Mucosa of gallbladder (tissue), 1 donor: ENCODE results near the gene TECR. TPM values are rescaled to one million over a fixed set of nuclear protein-coding genes. Genes with fewer than 3 reads are reported as not detected.
"Not testable (repeated sequence)": the region's sequence is repeated elsewhere in the genome, so short reads cannot be mapped to it uniquely, and the experiment has no call there.

Source experiments
- DNase-seq: peaks from one replicate; pipeline ENCODE4 v3.0.0-alpha.2; 2020; ENCODE audit warnings: low spot score
- total RNA-seq: library from RNA; stranded (reverse); gene quantifications from one replicate; pipeline ENCODE4 v1.2.1, GENCODE V29; 2021
- donor health status: DM: no; HTN: no; CAD: no.

The TECR gene
- total RNA-seq, 1 donor from 2014 or later: 149 TPM

- no peak for DNase-seq
Observed at GRCh38 chr19:14560776-14561108, 31.3 kb downstream of the TECR start.

DNA sequence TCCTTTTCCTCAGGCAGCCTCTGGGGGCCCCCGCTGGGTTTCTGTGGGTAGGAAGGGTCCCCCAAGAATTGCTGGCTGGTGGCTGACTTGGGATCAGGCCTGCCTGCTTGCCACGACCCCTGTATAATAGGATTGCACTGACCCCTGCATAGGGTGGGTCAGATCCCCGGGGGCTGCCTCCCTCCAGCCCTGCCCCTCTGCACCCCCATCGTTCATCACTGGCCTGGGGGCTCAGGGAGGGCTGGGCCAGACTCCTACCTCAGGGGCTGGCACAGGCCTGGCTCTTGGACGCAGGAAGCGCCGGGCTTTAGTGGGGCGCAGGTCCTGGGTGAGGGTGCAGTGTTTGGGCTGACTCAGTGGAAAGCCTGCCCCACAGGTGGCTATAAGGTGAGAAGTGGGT, 31.9 kb downstream of the TECR start:
- DNase-seq: no peak

DNA sequence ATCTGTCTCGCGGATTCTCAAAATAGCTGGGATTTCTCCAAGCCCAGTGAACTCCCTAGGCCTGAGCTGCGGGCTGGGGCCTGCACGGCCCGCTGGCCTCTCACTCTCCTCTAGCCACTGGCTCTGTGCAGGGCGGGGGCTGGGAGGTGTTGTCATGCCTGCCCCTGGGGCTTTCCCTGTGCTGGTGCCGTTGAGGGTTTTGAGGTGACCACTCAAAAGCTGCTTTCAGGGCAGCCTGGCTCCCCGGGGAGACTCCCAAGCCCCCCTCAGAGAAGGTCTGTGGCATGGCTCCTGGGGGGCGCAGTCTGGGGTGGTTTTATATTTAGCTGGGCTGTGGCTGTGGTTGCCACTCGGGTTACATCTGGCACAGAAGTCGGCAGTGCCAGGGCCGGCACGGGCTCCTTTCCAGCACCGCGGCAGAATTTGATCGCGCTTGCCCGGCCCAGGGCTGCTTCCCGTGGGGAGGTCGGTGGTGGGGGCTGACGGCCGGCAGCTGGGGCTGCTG, 32.5 kb downstream of the TECR start:
- DNase-seq: no peak

DNA sequence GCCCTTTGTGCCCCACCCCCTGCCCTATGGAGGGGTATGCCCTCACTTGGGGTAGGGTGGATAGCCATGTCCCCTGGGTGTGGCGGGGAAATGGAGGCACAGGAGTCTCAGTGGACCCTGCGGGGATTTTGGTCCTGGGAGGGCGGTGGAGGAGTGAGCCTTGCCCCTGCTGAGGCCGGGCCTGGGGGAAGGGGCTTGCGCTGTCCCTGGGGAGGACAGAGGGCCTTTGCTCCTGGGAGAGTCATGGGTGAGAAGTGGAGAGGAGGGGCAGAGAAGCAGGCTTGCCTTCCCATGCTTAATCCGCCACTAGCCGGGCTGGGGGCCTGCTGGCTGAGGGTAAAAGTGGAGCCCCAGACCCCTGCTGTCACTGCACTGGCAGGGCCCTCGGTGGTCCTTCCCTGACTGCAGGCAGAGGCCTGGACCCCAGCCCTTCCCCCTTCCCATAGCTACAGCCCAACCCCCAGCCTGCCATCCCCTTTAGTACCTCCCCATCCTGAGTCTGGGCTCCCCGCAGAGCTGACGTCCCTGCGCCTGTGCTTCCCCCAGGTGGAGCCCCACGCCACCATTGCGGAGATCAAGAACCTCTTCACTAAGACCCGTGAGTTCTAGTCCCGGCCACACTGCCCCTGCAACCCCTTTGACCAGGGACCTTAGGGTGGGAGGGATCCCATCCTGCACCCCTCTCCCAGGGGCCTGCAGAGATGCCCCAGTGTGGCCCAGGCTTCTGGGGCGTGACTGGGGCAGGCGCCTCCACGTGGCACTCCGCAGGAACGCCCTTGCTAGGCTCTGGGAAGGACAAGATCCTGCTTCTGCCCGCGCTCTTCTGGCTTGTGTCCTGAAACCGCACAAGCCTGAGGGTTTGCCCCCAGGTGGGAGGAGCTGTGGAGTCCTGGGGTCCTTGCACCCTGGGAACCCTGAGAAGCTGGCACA, 33.5 kb downstream of the TECR start:
- no peak for DNase-seq

GRCh38 chr19:14563590-14563926, 34.2 kb downstream of the TECR start:
- no peak for DNase-seq

DNA sequence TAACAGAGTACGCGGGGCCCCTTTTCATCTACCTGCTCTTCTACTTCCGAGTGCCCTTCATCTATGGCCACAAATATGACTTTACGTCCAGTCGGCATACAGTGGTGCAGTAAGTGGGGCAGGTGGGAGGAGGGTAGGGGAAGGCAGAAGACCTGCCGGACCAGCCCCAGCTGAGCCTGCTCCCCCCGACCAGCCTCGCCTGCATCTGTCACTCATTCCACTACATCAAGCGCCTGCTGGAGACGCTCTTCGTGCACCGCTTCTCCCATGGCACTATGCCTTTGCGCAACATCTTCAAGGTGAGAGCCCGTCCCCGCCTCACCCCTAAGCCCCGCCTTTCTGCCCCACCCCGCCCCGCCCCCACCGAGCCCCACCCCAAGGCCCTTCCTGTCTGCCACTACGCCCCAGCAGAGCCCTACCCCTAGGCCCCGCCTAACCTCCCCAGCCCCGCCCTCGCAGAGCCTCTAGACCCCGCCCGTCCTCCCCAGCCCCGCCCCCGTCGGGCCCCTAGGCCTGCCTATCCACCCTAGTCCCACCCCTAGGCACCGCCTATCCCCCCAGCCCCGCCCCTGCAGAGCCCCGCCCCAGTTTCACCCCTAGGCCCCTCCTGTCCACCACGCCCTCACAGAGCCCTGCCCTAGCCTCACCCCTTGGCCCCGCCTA, 34.7 kb downstream of the TECR start:
- DNase-seq: no peak

DNA sequence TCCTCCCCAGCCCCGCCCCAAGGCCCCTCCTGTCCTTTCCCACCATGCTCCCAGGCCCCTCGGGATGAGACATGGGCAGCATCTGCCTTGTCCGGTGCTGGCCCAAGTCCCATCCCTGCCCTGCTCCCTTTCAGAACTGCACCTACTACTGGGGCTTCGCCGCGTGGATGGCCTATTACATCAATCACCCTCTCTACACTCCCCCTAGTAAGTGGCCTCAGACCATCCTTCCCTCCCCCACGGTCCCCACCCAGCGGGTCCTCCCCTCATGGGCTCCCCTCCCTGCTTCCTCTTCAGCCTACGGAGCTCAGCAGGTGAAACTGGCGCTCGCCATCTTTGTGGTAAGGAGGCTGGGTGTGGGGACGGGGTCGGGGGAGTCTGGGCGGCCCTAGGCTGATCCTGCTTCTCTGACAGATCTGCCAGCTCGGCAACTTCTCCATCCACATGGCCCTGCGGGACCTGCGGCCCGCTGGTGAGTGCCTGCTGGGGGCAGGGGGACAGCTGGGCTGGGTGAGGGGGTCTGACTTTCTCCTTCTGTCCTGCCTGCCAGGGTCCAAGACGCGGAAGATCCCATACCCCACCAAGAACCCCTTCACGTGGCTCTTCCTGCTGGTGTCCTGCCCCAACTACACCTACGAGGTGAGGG, 35.4 kb downstream of the TECR start:
- DNase-seq: not testable (repeated sequence)

DNA sequence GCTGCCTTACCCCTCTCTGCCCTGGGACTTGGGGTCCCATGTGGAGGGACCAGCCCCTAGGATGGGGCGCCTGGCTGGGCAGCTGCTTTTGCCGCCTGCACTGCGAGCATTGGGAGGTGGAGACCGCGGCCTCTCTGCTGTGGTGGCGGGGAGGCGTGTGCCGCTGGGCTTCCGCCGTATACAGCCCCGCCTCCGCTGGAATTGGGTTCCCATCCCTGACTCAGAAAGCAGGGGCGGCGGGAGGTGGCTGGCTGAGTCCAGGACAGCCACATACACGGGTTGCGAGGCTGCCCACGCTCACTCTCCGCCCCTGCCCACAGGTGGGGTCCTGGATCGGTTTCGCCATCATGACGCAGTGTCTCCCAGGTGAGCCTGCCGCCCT, 35.9 kb downstream of the TECR start:
- no peak for DNase-seq

GRCh38 chr19:14565765-14566711, 36.6 kb downstream of the TECR start:
- DNase-seq: no peak

DNA sequence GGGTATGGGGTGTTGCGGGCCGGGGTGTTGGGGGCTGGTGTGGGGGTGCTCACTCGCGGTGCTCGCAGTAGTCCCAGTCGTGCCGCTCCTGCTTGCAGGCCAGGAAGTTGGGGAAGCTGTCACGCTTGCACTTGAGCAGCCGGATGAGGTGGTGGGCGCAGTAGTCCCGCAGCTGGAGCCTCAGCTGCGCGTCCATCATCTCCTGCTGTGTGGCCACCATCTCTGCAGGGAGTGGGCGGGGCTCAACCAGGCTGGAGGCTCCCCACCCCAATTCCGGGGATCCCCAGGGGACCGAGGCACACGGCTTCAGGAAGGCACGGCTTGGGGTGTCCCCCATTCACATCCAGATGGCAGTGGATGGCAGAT, 37.3 kb downstream of the TECR start:
- DNase-seq: no peak

DNA sequence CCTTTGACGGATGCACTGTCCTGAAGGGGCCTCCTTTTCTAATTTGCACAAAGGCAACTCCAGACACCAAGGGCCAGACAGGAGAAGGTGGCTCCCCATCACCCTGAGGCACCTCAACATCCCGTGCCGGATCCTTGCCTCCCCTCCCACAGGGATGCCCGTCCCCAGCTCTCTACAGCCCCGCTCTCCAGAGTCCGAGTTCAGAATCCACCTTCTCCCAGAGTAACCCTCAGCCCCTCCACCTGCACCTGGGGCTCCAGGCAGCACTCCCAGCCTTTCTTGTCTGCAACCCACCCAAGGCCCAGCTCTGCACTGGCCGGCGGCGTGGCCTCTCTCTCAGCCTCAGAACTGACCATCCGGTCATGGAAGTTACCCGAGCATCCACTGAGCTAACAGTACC, 37.7 kb downstream of the TECR start:
- DNase-seq: no peak

- no peak for DNase-seq
Observed at GRCh38 chr19:14570864-14571527, 41.6 kb downstream of the TECR start.

DNA sequence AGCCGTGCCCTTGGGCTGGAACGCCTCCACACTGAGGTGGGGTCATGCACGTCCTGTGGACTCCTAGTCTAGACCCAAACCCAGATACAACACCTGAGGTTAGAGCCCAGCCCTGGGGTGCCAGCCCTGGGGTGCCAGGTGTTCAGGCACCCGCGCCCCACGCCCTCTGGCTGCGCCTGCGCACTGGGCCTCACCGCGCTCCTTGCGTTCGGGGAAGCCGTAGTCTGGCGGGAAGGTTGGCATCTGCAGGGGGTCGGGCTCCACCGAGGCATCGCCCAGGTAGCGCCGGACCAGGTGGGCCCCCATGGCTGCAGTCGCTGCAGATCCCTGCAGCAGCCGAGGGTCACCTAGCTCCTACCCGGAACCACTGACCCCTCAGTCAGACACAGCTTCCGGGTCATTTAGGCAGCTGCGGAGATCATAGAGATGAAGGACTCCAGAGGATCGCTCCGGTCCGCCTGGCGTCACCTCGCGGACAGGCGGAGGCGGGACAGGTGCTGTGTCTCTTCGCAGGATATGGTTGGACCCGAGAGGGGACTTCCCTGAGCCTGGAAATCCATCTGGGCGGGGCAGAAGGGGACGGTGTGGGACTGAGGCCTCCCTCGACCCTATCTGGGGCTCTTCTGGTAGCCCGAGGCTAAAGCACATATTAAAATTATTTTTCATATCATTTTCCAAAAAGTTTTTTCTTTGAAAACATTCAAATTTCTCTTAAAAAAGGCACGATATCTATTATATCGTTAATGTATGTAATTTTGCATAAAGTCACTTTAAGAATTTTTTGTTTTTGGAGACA, 42.5 kb downstream of the TECR start, which contains the start of gene NDUFB7:
TSS of gene NDUFB7 (minus strand) at position 372 of the 796 bp plus-strand sequence. CDS start at position 306, 66 bp downstream.
- peak; percentile 91 for DNase-seq

DNA sequence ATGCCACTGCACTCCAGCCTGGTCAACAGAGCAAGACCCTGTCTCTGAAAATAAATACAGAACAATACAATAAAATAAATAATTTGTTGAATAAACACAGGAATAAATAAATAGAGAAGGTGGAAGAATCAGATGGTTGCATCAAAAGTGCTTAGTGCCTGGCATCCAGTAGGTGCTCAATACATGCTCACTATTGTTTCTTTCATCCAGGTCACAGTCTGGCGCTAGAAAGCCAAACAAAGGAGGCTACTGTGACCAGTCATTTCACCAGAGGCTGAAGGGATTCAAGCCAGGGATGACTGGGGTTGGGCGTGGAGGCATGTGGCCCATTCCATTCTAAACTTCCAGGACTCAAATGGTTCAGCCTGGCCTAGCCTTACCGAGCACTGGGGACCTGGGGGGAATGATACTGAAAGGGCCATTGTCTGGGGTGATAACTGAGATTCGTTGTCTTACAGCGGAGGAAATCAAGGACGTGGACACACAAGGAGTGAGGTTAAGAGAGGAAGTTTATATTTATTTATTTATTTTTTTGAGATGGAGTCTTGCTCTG, 46.1 kb downstream of the TECR start:
- DNase-seq: no peak

DNA sequence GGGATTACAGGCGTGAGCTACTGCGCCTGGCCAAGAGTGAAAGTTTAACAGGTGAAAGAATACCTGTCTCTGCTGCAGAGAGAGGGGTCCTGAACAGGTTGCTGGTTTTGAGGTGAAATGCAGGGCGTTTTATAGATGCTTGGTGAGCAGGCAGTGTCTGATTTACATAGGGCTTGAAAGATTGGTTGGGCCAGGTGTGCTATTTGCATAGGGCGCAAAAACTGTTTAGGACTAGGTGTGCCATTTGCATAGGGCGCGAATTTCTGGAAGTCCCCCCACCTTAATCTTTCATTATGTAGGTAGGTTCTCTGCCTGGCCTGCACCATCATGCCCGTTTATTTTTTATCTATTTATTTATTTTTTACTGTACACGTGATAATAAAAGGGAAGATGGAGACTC, 47.0 kb downstream of the TECR start:
- DNase-seq: no peak

GRCh38 chr19:14577264-14577663, 47.9 kb downstream of the TECR start:
- no peak for DNase-seq

- no peak for DNase-seq
Observed at GRCh38 chr19:14577885-14578427, 48.6 kb downstream of the TECR start.

DNA sequence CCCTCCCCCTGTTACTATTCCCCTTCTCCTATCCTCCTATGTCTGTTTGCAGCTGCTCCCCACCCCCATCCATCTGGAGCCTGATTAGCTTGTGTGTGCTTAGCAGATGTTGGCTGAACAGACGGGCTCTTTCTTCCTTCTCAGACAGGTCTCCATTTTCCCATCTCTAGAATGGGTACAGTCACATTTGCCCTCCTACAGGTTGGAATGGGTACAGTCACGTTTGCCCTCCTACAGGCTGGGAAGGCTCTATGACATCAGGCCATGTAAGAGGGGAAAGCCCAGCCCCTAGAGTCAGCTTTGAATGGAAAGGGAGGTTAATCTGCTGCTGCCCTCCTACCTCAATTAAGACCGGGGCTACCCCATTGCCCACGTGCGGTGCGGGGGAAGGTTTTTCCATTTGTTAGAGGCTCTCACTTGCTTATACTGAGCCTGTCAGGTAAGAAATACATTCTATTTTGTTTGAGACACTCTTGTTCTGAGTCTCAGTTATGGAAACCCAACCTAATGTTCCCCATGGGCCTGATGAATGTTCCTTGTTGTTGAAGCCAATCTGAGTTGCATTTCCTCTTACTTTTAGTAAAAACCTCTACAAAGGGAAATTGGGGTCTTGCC, 51.3 kb downstream of the TECR start:
- no peak for DNase-seq

GRCh38 chr19:14582894-14583340, 53.5 kb downstream of the TECR start, which contains the start of gene CLEC17A:
CLEC17A (plus strand) TSS chr19:14583084; CDS start chr19:14583161, 77 bp downstream.
- no peak for DNase-seq
